Central memory CD8-positive, alpha-beta T cell (primary cell): Measurements from ENCODE around the gene NEMF.
"Not testable (repeated sequence)": the region's sequence is repeated elsewhere in the genome, so short reads cannot be mapped to it uniquely, and the experiment has no call there.

Source experiments
- ATAC-seq: fragments of 150-1000 bp; cut with Tn5 transposase; replicated peaks from 2 replicates; pipeline ENCODE4 v1.10.0; 2022; ENCODE audit warnings: mild to moderate bottlenecking, moderate FRiP score, moderate number of reproducible peaks; ENCODE audit not compliant: poor library complexity, severe bottlenecking; ENCODE audit errors: extremely low read depth
- DNase-seq, 2 donors: peaks; one replicate each; pipeline ENCODE4 v3.0.0; 2021; ENCODE audit warnings: low spot score in 2 of 2
- H3K27ac Mint-ChIP-seq: one replicate; pipeline ENCODE4 v1.8.0; 2022; ENCODE audit warnings: low read depth, mild to moderate bottlenecking, moderate library complexity, mixed read lengths
- H3K27me3 Mint-ChIP-seq: one replicate; pipeline ENCODE4 v1.8.0; 2022; ENCODE audit warnings: mixed read lengths
- H3K36me3 Mint-ChIP-seq: one replicate; pipeline ENCODE4 v1.8.0; 2022; ENCODE audit warnings: mild to moderate bottlenecking, moderate library complexity, mixed read lengths; ENCODE audit not compliant: insufficient read depth
- H3K4me1 Mint-ChIP-seq: one replicate; pipeline ENCODE4 v1.8.0; 2022; ENCODE audit warnings: mixed read lengths
- H3K4me3 Mint-ChIP-seq: one replicate; pipeline ENCODE4 v1.8.0; 2022; ENCODE audit warnings: mild to moderate bottlenecking, moderate library complexity, mixed read lengths
- H3K9me3 Mint-ChIP-seq: one replicate; pipeline ENCODE4 v1.8.0; 2022; ENCODE audit warnings: mixed read lengths

Gene NEMF

GRCh38 chr14:49745191-49745590 is 107.4 kb downstream of the NEMF start:
- Mint-ChIP-seq H3K27ac (no peak overlapping the region), H3K36me3 (peaks cover 5% of the 10 kb centered on the region), H3K9me3 (no peaks in the 10 kb centered on the region), H3K4me1 (no peaks in the 10 kb centered on the region), H3K4me3 (no peak overlapping the region), H3K27me3 (no peaks in the 10 kb centered on the region)
- ATAC-seq, result no peak
- no peak for DNase-seq

GRCh38 chr14:49735669-49736068 is 116.9 kb downstream of the NEMF start:
- ATAC-seq, H3K4me3 Mint-ChIP-seq, DNase-seq, H3K4me1 Mint-ChIP-seq, H3K27ac Mint-ChIP-seq, H3K9me3 Mint-ChIP-seq, H3K36me3 Mint-ChIP-seq, H3K27me3 Mint-ChIP-seq: not testable (repeated sequence)

- no peaks in the 10 kb centered on the region for H3K4me1 Mint-ChIP-seq
- DNase-seq (no peak), ATAC-seq (no peak)
- no peaks in the 10 kb centered on the region for H3K9me3 Mint-ChIP-seq
- H3K27me3 Mint-ChIP-seq, result no peaks in the 10 kb centered on the region
- peaks cover 8% of the 10 kb centered on the region for H3K36me3 Mint-ChIP-seq
- H3K27ac Mint-ChIP-seq, result no peak overlapping the region
- H3K4me3 Mint-ChIP-seq, result no peak overlapping the region
Observed at GRCh38 chr14:49733836-49734235, 118.8 kb downstream of the NEMF start.

- no peaks in the 10 kb centered on the region for H3K4me1 Mint-ChIP-seq
- H3K9me3 Mint-ChIP-seq, result no peaks in the 10 kb centered on the region
- no peak for DNase-seq
- no peaks in the 10 kb centered on the region for H3K27me3 Mint-ChIP-seq
- no peak overlapping the region for H3K4me3 Mint-ChIP-seq
- H3K36me3 Mint-ChIP-seq, result peaks cover 8% of the 10 kb centered on the region
- ATAC-seq, result no peak
- no peak overlapping the region for H3K27ac Mint-ChIP-seq
Observed at GRCh38 chr14:49732896-49733295, 119.7 kb downstream of the NEMF start.
